Esophagus muscularis mucosa (tissue), 3 donors: Measurements from ENCODE around the gene FMNL1.

Source experiments
- CTCF ChIP-seq, 3 experiments: fragments of 200-600 bp in 2 of 3; fragments of 450-650 bp in 1 of 3; sonication (generic) in 2 of 3; IDR thresholded peaks; one replicate each; pipeline ENCODE4 v1.5.1; 2017 to 2019; ENCODE audit warnings: antibody characterized with exemption in 3 of 3, mild to moderate bottlenecking in 2 of 3, moderate library complexity in 1 of 3
- POLR2A ChIP-seq: fragments of 450-650 bp; IDR thresholded peaks from one replicate; pipeline ENCODE4 v1.6.1; 2017; ENCODE audit warnings: antibody characterized with exemption, moderate library complexity, mild to moderate bottlenecking, low read depth
- POLR2AphosphoS5 ChIP-seq, 2 donors: sonication (generic); formaldehyde crosslinking; IDR thresholded peaks; one replicate each; pipeline ENCODE4 v1.6.1; 2017; ENCODE audit warnings: antibody characterized with exemption in 2 of 2

GRCh38 chr17:45264988-45265387 lies 43.3 kb downstream of the FMNL1 start:
- TF ChIP-seq CTCF (IDR thresholded peaks at IDR 0.05) (no peak), POLR2A (no peak), POLR2AphosphoS5 (IDR thresholded peaks at IDR 0.05) (no peak)
